GM10266 (cell line): ENCODE data around the gene CAVIN2.

Experiments used
- DNase-seq: peaks from one replicate; pipeline ENCODE4 v3.0.0; 2012; ENCODE audit errors: extremely low spot score
- CTCF ChIP-seq: IDR thresholded peaks from 2 replicates; pipeline ENCODE4 v1.5.1; 2012; ENCODE audit warnings: mild to moderate bottlenecking, low read depth; ENCODE audit not compliant: control insufficient read depth, insufficient read depth; ENCODE audit errors: missing control alignments

CAVIN2 gene

GRCh38 chr2:191857259-191857805, 10.4 kb upstream of the CAVIN2 start:
- no peak for DNase-seq

GRCh38 chr2:191856111-191856876, 9.4 kb upstream of the CAVIN2 start:
- DNase-seq, result no peak
- TF ChIP-seq CTCF, result no peak

More at GRCh38 chr2:191857259-191857805, 10.4 kb upstream of the CAVIN2 start:
- TF ChIP-seq CTCF, result no peak

GRCh38 chr2:191855382-191855781, 8.5 kb upstream of the CAVIN2 start:
- no peak for TF ChIP-seq CTCF
- DNase-seq, result no peak

- no peak for TF ChIP-seq CTCF
- no peak for DNase-seq
Observed at GRCh38 chr2:191854382-191855372, 7.8 kb upstream of the CAVIN2 start.

GRCh38 chr2:191853843-191854242, 7.0 kb upstream of the CAVIN2 start:
- TF ChIP-seq CTCF, result no peak
- no peak for DNase-seq

GRCh38 chr2:191851158-191851557, 4.3 kb upstream of the CAVIN2 start:
- DNase-seq, result no peak
- TF ChIP-seq CTCF, result no peak
